ENCODE data around the gene ANKRD39.
"Not testable (repeated sequence)": the region's sequence is repeated elsewhere in the genome, so short reads cannot be mapped to it uniquely, and the experiment has no call there.

ANKRD39 gene, protein sequence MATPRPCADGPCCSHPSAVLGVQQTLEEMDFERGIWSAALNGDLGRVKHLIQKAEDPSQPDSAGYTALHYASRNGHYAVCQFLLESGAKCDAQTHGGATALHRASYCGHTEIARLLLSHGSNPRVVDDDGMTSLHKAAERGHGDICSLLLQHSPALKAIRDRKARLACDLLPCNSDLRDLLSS

DNA sequence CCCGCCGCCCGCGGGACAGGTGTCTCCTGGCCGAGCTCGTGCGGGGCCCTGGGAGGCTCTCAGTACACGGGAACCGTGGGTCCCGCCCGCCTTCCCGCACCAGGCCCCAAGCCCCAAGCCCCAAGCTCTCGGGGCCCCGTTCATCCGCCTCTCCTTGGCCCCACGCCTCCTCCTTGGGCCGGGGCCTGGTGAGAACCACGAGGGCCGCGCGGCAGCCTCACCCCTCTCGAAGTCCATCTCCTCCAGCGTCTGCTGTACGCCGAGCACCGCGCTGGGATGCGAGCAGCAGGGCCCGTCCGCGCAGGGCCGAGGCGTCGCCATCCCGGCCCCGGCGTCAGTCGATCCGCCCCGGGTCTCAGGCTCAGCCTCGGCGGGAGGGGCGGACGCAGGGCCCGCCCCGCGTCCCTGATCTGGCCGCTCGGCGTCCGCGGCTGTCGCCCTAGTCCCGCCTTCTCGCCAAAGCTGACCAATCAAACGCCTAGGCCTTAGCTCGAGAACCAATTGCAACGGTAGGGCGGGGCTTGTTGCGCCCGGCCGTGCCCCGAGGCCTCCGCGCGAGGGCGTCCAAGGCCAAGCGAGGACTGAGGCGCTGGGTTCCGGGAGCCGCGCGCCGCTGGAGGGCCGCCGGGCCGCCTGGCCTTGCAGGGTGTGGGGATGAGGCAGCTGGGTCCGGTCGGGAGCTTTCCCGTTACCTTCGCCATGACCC is at the start of gene ANKRD39:
Gene ANKRD39 (minus strand): TSS at position 350 of the 706 bp plus-strand sequence. CDS start 29 bp downstream, at position 321.
- DNase-seq (ENCODE audit: low read depth in 2 of 2): peak; percentile 96

DNA sequence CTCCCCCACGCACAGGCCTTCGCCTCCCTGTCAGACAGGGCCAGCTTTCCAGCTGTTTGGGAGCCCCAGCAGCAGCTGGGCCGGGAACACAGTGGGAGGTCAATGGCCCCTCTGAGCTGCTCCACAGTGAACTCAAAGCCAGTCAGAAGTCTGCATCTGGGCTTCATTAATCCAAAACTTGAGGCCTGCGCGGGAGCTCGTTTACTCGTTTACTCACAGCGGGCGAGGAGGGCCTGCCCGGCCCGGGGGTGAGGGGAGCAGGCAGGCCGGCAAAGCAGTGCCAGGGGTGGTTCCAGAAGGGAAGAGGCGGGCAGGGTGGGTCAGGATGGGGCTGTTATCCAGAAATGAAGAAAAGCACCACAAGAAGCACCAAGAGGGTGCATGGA is 48.9 kb upstream of the ANKRD39 start:
- no peak for DNase-seq (ENCODE audit: low read depth in 2 of 2)

DNA sequence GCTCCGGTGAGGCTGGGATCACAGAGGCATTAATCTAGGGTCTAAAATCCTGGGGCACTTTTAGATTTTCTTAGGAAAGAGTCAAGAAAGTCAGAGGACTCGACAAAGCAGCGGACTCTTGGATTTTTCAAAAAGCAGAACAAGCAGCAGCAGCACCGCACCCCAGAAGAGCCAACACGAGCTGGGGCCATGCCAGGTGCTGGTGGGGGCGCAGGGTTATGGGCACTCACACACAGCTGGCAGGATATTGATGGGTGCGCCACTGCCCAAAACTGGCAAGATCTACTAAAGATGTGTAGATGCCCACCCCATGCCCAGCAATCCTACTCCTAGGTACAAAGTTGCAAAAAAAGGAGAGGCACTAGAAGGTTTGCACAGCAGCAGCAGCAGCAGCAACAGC is 46.0 kb upstream of the ANKRD39 start:
- DNase-seq (ENCODE audit: low read depth in 2 of 2): no peak

DNA sequence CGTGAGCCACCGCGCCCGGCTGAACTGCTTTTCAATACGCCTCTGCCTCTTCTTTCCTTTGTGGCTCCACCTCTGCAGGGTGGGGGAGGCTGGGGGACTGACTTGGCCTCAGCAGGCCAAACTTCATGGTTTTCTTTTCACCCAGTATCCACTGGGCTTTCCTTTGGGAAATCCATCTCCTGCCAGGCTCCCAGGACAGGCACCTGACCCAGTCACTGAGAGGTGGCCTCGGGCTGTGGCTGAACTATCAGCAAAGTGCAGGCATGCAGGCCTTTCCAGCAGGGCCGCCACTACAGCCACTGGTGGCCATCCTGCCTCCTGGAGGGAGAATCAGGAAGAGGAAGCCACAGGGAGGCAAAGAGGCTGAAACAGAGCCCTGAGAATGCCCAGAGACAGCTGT is 45.5 kb upstream of the ANKRD39 start:
- DNase-seq (ENCODE audit: low read depth in 2 of 2): no peak

DNA sequence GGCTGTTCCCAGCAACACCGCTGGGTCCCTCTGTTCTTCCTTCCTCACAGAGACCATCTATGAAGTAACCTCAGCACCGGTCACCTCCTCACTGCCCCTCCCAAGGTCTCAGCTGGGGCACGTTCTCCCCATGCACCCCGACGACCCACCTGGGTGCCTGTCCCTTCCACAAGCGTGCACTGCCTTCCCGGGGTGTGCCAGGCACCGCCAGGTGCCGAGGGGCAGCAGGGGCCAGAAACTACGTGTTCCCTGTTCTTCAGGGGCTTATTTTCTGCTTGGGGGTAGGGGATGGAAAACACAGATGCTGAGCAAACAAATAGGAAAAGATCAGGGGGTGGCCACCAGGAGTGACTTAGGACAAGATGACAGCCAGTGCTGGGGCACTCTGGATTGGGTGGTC is 42.4 kb upstream of the ANKRD39 start:
- DNase-seq (ENCODE audit: low read depth in 2 of 2): no peak

DNA sequence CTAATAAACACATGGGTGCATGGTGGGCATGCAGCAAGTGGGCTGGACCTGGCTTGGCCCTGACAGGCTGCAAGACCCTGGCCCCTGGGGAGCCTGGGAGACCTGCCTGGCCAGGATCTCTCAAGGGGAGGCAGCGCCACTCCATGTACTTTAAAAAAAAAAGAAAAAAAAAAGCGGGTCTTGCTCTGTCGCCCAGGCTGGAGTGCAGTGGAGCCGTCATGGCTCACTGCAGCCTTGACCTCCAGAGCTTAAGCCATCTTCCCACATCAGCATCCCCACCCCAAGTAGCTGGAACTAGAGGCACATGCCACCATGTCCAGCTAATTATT is 41.6 kb upstream of the ANKRD39 start:
- DNase-seq (ENCODE audit: low read depth in 2 of 2): no peak

DNA sequence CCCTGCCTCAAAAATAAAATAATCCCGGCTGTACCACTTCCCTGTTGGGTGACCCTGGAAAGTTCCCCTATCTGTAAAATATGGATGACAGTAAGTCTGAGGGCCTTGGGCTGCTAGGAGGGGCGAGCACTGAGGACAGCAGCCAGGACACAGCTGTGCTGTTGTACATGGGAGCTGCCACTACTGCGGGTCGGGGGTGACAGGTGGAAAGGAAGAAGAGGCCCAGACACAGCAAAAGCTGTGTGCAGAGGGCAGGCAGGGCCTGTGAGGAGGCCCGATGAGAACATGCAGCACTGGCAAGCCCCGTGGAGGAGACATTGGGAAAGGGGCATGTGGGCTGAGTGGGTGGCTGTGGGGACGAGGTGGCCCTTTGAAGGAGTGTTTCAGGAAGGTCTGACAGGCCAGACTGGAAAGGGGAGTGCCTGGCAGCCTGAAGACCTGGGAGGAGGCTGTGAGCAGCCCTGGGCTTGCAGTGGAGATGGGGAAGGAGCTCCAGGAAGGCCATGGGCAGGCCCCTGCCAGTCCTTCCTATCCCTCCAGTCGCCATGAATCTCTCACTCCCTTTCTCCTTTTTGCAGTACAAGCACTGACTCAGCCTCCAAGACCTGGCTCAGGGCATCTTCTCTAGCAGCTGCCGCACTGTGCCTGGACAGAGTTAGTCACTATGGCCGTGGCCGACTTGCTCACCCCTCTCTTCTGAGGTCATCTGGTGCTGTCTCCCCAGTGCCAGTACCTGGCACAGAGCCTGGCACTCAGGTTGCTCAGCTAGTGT is 41.0 kb upstream of the ANKRD39 start:
- no peak for DNase-seq (ENCODE audit: low read depth in 2 of 2)

DNA sequence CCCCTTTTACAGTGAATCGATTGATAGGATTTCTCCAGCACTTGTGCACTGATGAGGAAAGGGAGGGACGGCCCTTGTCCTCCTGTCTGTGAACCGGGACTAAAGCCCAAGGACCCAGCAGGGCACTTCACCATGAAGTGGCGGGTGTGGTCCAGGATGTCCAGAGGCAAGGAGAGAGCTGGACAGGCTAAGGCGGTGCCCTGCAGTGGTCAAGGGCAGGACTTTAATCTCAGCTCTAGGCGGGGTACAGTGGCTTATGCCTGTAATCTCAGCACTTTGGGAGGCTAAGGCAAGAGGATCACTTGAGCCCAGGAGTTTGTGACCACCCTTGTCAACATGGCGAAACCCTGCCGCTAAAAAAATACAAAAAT is 40.3 kb upstream of the ANKRD39 start:
- DNase-seq (ENCODE audit: low read depth in 2 of 2): no peak

DNA sequence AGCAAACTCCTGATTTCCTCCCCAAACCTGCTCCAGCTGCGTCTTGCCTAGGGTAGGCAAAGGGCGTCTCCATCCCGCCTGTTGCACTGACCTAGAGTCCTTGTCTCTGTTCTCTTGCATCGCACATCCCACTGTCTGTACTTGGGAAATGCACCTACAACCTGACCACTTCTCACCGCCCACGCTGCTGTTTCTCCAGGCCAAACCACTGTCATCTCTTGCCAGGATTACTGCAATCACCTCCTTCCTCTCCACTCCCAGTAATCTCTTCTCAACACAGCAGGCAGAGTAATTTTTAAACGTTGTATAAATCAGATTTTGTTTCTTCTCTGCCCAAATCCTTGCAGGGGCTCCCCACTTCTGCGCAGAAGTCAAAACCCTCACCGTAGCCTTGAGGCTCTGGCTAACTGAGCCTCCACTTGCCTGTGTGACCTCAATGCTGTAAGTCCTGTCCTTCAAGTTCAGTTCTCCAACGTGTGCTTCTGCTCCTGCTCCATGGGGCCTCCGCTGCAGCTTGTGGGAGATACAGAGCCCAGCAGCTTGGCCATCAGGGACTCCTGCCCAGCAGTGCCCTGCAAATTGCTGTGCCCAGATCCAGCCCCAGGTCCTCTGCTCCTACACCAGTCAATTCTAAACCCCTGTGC is 39.8 kb upstream of the ANKRD39 start:
- no peak for DNase-seq (ENCODE audit: low read depth in 2 of 2)

DNA sequence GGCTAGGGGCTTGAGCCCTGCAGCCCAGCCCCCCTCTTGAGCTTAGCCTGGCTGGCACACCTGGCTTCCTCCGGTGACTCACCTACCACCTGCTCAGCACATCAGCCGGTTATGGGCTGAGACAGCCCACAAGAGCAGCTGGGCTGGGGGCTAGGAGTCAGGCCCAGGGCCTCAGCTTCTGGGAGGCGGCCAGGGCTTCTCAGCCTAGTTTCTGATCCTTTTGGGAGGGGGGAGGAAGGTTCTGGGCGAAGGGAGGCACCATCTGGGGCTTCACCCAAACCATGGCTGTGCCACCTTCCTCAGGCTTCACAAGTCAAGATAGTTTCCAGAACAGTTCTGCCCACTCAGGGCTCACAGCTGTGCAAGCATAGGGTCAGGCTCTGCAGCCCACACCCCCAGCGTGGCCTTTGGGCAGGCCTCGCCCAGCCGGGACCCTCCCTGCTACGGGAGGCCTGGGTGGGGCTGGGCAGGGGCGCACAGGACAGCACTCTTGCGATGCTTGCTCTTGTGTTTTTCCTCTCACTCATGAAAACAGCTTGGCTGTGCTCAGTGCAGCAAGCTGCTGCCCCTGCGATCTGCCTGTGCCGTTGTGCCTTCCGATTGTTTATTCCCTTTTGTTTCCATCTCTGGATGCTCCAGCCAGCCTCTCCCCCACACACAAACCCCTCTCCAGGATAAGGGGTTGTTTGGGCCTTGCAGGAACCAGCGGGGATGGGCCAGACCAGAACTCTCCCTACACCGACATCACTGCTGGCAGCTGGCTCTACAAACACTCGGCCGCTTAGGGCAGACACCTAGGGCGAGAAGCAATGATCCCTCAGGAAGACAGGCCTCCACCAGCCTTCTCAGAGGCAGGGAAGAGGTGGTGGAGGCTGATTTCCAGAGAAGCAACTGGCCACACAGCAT is 38.2 kb upstream of the ANKRD39 start:
- no peak for DNase-seq (ENCODE audit: low read depth in 2 of 2)

DNA sequence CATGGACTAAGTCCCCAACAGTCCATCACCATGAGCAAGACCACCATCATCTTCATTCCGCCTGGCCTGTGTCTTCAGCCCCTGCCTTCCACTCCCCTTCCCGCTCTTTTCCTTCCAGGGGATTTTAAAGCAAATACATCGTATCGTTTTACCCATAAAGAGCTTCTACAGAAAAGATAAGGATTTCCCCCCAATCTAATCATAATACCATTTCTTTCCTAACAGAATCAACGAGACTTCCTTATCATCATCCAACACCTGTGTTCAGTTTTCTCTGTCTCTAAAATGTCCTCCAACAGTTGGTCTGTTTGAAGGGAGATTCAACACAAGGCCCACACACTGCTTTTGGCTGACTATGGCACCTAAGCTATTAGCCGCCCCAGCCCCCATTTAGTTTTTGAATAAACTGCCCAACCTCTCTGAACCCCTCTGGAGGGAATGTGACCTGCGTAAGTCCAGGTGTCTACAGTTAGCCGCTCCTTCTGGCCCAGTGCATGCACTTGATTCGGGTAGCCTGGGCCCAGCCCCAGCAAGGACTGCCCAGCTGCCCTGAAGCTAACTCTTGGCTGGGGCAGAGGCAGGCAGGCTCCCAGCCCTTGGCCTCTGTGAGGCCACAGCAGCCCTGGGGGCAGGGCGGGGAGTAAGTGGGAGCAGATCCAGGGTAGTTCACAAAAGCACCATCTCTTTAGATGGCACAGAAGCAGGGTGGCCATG is 37.4 kb upstream of the ANKRD39 start:
- no peak for DNase-seq (ENCODE audit: low read depth in 2 of 2)

DNA sequence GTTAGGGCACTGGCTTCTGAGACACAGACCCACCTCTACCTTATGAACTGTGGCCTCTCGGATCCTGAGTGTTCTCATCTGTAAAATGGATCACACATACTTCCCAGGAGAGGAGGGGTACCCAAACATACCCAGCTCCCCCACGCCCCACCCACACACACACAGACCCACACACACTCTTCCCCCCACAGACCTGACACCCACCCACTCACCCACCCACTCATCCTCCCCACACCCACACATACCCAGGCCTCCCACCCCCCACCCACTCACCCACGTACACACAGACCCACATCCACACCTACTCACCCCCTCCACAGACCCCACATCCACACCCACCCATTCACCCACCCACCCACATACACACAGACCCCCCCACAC is 36.3 kb upstream of the ANKRD39 start:
- DNase-seq (ENCODE audit: low read depth in 2 of 2): no peak

DNA sequence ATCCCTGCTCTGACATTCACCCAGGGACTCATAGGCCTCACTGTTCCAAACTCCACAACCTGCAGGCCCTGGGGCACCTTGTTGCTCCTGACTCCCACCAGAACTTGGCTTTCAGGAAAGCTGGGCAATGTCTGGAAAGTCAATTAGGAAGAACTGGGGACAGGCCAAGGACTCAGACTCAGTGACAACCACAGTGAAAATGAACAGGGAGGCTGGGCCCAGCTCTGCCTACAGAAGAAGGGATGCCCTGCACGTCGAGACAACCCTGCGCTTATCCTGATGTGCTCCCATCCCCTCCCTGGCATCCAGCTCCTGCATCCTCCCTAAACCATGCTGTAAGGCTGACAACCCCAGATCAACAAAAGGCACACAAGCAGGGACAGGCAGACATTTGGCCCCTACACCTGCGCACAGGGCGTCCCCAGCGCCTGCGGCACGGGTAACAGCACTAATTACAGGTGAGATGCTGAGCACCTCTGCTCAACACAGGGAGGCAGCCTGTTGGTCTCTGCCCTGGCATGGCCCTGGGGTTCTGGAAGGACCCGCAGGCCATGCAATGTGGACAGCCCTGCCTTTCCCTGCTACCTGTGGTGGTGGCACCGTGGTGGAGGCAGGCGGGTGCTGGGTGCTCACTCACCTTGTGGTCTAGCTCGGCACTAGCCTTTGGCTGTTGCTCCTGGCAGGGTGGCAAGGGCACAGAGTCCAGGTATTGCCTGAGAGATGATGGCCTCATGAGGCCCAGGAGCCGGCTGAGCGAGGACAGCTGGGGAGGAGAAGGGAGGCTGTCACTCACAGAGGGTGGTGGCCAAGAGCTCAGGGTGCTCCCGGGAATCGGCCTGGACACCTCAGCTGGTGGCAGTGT is 35.7 kb upstream of the ANKRD39 start:
- DNase-seq (ENCODE audit: low read depth in 2 of 2): no peak

DNA sequence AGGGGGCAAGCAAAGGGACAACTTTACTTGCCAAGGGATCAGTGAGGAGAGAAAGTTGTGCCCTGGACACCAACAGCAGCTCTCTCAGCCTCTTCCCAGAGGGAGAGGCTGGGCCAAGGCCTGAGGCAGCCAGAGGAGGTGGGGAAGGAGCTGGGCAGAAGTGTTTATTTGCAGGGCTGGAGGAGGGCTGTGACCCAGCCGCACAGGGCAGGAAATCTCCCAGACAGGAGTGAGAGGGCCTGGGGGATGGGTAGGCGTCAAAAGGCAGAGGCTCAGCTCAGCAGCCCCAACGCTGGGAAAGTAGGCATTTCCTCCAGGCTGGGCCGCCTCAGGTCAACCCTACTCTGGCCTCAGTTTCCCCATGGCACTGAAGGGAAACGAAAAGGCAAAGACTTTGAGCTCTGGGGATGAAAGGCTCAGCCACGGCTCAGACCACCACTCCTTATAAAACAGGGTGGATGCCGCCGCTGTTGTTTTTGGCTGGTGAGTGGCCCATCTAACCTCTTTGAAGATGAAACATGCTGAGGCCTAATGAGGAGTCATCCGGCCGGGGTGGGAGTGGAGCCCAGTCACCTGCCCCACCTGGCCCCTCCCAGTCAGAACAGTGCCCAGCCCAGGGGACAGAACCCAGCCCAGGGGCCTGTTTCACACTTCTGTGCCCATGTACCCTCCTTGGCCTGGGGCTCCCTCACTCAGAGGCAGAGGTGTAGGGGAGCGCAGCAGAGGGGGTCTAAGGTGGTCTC is 33.9 kb upstream of the ANKRD39 start:
- DNase-seq (ENCODE audit: low read depth in 2 of 2): no peak

DNA sequence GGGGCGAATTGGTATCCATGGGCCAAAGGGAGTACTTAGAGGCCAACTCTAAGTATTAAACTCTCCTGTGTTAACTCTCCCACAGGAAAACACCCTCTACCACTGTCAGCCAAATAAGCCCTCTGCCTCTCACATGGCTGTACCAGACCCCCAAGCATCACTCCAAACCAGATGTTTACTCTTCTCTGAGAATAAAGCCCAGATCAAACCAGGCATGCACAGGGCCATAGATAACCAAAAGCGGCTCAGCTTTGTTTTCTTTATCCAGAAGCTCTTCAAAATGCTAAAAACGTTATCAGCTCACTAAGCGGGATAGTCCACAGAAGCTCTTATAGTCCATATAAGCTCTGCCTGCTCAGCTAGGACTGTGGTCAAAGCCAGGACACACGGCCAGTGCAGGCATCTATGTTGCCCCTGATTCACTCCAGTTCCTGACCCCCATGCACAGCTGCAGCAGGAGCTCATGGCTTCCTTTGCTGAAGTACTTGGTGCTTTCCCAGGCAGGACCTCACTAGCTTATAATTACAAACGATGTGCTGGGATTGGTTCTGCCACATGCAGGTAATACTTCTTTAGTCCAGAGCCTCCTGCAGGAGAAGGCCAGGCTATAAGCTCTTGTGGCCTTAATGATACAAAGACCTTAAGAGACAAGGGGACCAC is 33.0 kb upstream of the ANKRD39 start:
- DNase-seq (ENCODE audit: low read depth in 2 of 2): no peak

DNA sequence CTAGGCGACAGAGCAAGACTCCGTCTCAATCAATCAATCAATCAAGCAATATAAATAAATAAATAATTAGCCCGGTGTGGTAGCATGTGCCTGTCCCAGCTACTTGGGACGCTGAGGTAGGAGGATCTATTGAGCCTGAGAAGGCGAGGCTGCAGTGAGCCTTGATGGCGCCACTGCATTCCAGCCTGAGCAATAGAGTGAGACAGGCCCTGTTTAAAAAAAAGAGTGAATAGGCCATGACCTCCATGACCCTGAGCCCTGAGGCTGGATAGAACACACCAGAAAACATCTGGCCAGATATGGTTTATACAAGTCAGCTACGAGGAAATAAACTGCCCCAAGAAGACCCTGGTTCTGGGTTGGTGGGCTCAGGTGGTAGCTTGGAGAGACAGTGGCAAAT is 32.4 kb upstream of the ANKRD39 start:
- no peak for DNase-seq (ENCODE audit: low read depth in 2 of 2)

DNA sequence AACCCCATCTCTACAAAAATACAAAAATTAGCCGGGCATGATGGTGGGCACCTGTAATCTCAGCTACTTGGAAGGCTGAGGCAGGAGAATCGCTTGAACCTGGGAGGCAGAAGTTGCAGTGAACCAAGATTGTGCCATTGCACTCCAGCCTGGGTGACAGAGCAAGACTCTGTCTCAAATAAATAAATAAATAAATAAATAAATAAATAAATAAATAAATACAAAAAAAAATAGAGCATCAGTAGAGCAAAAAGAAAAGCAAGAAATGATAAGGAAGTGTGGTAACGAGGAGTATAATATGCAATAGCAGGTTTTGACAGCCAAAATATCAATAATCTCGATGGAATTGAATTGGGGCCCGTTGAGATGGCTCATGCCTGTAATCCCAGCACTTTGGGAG is 31.7 kb upstream of the ANKRD39 start:
- not testable (repeated sequence) for DNase-seq (ENCODE audit: low read depth in 2 of 2)

DNA sequence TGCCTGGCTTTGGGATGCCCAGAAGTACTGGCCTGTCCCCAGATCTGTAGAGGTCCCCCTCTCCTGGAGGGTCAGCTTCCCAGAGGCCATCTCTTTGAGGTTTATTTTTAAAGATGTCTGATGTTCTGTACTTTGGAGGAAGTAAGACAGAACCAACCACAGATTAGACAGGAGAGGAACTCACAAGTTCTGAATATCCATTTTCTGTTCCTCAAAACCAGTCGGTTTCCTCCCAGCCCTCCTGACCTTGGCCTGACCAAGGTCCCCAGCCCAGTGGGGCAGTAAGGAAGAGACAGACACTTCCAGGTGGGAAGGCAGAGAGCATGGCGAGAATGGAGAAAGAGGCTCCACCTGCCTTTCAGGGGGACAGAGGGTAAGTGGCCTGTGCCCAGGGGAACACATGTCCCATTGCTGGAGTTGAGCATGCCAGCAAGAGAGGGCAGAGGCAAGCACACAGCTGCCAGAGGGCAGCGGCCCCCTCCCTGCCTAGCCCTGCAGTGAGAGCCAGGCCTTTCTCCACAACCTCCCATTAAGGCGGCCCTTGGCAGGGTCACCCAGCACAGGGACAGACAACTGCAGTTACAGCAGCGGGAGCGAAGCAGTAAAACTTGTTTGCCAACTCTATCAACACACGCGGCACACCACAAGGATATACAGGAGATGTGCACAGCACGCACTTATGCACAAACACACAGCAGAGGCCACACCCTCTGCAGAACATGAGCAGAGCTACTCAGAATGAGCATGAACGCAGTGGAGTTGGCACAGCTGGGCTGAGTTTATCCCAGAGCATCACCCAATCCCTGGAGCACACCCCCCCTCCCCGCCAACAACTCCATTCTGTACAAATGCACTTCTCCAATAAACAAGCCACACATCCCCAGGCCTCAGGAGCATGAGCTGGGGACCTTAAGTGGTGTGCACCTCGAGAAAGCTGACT is 30.5 kb upstream of the ANKRD39 start:
- no peak for DNase-seq (ENCODE audit: low read depth in 2 of 2)
